ENCODE measurements around the gene PIP5K1B.

The PIP5K1B gene

GRCh38 chr9:68771376-68771775 lies 66.3 kb downstream of the PIP5K1B start:
- DNase-seq (ENCODE audit: low spot score) = no peak

GRCh38 chr9:68775003-68775730 lies 70.1 kb downstream of the PIP5K1B start:
- DNase-seq (ENCODE audit: low spot score) = peak; percentile 16

DNA sequence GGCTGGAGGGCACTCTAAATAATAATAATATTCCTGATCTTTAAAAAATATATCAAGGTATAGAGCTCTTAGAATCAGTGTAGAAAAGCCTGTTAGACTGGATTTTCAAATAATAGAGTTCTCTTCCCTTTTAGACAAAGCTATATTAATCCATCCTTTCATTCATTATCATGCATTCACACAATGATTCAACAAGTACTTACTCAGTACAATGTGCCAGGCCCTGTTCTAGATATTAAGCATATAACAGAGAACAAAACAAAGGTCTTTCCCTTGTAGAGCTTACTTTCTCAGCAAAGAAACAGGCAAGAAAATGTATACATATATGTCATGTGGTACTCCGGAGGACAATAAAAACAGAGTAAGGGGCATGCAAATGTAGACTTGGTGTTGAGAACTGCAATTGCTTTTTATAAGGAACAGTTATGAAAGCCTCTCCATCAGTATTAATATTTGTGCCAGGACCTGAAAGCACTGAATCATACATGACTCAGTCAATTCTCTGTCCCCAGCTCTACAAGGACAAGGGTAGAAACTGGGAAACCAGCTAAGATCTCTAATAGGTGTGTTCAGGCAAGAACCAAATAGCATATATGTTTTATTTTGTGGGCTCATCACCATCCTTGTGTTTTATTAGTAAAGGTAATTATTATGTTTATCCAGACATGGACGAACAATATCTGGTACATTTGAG lies 72.2 kb downstream of the PIP5K1B start:
- peak; percentile 46 for DNase-seq (ENCODE audit: low spot score)

DNA sequence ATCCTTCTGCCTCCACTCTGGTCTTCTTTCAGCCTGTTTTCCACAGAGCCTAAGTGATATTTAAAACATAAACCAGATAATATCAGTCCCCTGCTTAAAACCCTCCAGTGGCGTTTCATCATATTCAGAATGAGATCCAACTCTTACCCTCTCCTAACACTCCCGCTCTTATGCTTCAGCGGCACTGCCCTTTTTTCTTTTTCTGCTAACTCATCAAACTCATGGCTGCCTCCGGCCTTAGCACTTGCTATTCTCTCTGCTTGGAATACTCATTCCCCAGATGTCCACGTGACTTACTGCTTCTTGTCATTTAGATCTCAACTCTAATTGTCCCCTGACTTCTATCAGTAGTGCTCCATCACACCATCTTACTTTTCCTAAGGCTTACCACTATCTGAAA lies 73.6 kb downstream of the PIP5K1B start:
- peak; percentile 11 for DNase-seq (ENCODE audit: low spot score)

DNA sequence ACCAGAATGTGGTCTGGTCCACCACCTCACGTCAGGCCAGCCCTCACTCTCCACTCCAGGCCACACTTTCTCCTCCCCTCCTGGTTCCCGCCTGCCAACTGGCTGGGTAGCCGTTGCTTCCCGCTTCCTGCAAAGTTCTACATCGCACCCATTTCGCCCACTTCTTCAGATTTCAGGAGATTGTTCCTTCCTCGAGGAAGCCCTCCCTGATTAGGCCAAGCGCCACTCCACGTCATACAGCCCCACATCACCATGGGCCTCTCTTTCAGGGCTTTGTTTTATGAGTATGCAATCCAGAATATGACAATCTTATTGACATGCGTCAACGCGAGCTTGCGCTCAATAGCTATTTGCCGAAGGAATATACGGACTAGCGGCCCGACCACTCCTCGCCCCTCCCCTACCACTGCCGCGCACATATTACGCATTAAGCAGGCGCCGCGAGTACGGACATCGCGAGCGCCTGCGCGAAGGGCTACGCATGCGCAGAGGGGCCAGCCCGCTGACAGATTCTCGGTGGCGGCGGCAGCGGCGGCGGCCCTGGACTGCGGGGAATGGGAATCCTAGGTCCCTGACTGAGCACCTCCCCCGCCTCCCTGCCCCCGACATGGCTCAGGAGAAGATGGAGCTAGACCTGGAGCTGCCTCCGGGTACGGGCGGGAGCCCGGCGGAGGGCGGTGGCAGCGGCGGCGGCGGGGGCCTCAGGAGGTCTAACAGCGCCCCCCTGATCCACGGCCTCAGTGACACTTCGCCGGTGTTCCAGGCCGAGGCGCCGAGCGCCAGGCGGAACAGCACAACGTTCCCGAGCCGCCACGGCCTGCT lies 74.7 kb downstream of the PIP5K1B start:
- peak; percentile 96 for DNase-seq (ENCODE audit: low spot score)

- DNase-seq (ENCODE audit: low spot score) = no peak
Measured at GRCh38 chr9:68780380-68780712, 75.3 kb downstream of the PIP5K1B start.

- no peak for DNase-seq (ENCODE audit: low spot score)
Measured at GRCh38 chr9:68780720-68781119, 75.7 kb downstream of the PIP5K1B start.

GRCh38 chr9:68781928-68782327 lies 76.9 kb downstream of the PIP5K1B start:
- no peak for DNase-seq (ENCODE audit: low spot score)

DNA sequence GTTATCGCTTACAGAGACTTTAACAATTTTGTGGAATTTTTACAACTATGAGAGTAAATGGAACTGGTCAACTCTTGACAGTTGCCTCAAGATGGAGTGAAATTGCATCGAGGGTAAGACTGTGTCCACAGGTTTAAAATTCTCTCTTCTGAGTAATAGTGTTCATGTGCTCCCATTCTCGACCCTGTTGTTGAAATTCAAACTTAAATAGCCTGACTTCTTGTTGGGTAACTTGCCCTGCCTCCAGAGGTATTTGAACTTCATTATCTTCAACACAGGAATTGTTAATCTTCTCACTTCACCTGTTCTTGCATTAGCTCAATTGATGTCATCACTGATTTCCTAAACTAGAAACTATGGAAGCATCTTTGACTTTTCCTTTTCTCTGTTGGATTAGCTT lies 77.5 kb downstream of the PIP5K1B start:
- DNase-seq (ENCODE audit: low spot score) = no peak

DNA sequence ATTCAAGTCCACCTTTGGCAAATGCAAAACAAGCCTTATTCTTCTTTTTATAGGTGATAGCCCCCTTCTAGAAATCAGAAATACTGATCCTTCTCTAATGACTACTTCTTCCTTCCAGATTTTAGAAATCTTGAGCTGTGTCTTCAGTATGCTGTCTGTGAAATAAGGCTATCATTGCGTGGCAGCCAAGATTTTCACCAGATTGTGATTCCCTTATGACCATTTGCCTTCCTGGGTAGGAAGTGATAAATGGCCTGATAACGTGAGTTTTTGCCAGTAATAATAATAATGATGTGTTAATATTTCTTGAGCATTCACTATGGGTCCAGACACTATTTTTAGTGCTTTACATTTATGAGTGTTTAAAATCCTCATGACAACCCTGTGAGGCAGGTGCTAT lies 80.9 kb downstream of the PIP5K1B start:
- no peak for DNase-seq (ENCODE audit: low spot score)

GRCh38 chr9:68791169-68791568 lies 86.1 kb downstream of the PIP5K1B start:
- no peak for DNase-seq (ENCODE audit: low spot score)

DNA sequence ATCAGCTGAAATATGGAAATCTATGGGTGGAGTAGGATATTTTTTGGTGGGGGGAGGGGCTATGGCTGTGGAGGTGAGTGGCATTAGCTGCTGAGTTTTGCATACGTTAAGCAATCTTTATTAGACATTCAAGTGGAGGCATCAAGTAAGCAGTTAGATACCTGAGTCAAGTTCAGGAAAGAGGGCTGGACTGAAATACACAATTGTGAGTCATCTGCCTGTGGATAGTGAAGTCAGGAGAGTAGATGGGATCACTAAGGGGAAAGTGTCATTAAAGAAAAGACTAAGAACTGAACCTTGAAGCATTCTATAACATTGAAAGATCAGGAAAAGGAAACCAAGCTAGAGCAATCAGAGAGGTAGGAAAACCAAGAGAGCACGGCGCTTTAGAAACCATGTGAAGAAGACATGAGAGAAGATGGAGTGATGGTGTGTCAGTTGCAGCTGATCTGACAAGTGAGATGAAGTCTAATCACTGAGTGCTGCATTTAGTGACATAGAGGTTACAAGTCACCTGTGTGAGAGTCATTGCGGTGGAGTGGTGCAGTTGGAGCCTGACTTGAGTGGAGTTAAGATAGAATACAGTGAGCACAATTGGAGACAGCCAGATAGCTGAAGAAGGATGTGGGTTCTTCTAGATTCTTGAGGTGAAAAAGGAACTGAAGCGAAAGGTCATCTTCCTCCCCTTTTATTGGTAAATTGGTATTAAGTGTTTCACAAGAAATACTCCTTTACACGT lies 88.7 kb downstream of the PIP5K1B start:
- no peak for DNase-seq (ENCODE audit: low spot score)

GRCh38 chr9:68794898-68795297 lies 89.9 kb downstream of the PIP5K1B start:
- DNase-seq (ENCODE audit: low spot score) = peak; percentile 9

DNA sequence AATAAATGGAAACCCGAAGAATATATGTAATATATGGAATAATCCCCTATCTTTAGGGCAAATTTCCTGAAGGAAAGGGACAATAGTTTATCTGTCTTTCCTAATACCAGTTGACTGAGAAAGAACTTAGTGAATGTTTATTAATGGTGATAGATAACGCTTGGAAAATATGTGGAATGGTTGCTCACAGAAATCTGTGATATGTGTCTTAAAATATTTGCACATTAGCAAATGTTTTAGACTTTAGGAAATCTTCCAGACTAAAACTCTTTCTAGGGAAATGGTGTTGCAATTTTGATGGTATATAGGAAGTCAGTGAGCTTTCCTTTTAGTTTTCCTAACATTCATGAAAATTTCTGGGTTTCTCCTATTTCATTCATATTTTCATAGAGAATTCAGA lies 90.4 kb downstream of the PIP5K1B start:
- no peak for DNase-seq (ENCODE audit: low spot score)

DNA sequence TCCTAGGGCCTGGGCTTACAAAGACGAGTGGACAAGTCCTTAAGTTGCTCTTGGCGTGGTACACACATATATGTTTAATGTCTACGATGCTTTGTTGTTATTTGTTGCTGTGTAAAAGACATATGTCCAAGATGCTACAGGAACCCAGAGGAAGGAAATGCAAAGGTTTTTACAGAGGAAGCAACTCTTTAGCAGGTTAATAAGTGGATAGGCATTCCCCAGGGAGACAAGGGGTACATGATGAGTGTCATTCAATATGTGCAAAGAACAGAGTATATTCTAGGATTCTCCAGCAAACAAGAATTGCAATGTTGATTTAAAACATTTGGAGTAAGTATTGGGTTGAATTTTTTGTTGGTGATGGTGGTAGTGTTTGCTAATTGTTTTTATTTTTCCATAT lies 92.1 kb downstream of the PIP5K1B start:
- no peak for DNase-seq (ENCODE audit: low spot score)

- no peak for DNase-seq (ENCODE audit: low spot score)
Measured at GRCh38 chr9:68798423-68798822, 93.4 kb downstream of the PIP5K1B start.

DNA sequence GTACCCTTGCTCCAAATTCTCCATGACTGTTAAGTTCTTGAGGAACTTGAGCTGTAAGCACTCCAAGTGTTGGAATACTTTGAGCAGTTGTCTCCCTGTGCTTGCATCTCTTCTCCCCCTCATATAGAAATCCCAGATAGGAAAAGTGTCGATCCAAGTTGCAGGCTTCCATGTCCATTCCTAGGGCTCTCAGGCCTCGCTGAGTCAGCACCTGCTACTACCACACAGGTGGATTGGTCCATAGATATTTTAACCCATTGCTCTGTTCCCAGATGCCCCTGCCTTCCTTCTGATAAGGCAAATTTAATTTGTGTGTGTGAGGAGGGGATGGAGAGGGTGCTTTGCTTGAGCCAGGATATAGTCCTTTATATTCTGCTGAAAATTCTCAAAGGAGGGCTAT lies 95.8 kb downstream of the PIP5K1B start:
- DNase-seq (ENCODE audit: low spot score) = no peak

GRCh38 chr9:68802525-68803015 lies 97.5 kb downstream of the PIP5K1B start:
- no peak for DNase-seq (ENCODE audit: low spot score)

GRCh38 chr9:68804911-68805889 lies 100.2 kb downstream of the PIP5K1B start:
- DNase-seq (ENCODE audit: low spot score) = no peak

- DNase-seq (ENCODE audit: low spot score) = no peak
Measured at GRCh38 chr9:68805890-68806517, 101.0 kb downstream of the PIP5K1B start.

Data from LoVo (cell line).